B cell (primary cell): ENCODE measurements around the gene SLC35A3. TPM values are rescaled to one million over a fixed set of nuclear protein-coding genes. Genes with fewer than 3 reads are reported as not detected.

Experiments used
- ATAC-seq: fragments of 200-7000 bp; cut with Tn5 transposase; one replicate; pipeline ENCODE4 v1.10.0; 2021; ENCODE audit warnings: low read depth, mild to moderate bottlenecking, moderate number of reproducible peaks, moderate library complexity
- CTCF ChIA-PET: fragments of 350-600 bp; sonication (Branson Sonifier 250); formaldehyde crosslinking; loops from one replicate; lab custom pipeline; 2021; ENCODE audit warnings: antibody characterized with exemption, inconsistent platforms; lab: Charles Lee
- POLR2A ChIA-PET: fragments of 350-600 bp; sonication (Branson Sonifier 250); formaldehyde crosslinking; loops from one replicate; lab custom pipeline; 2021; ENCODE audit warnings: antibody characterized with exemption; lab: Charles Lee
- DNase-seq: peaks from one replicate; pipeline ENCODE4 v3.0.0; 2013
- H2AFZ ChIP-seq: 2 replicates; pipeline ENCODE4 v1.6.1; 2012; ENCODE audit warnings: mild to moderate bottlenecking, low read depth, low read length; ENCODE audit not compliant: insufficient read depth, poor library complexity, severe bottlenecking
- H3K27ac ChIP-seq, 2 donors: 1 replicate in 1 of 2; 2 replicates in 1 of 2; pipeline ENCODE4 v1.5.1; 2012 to 2013; ENCODE audit warnings: low read length in 2 of 2, mild to moderate bottlenecking in 2 of 2, moderate library complexity in 1 of 2
- H3K27me3 ChIP-seq, 4 experiments: fragments of 200-600 bp in 1 of 4; sonication (generic) in 1 of 4; replicated peaks in 1 of 4; 1 replicate in 2 of 4; 2 replicates in 2 of 4; pipeline versions ENCODE4 v1.6.1 to v1.7.0; 2013 to 2016; ENCODE audit warnings: low read length in 3 of 4, mild to moderate bottlenecking in 2 of 4, mixed read lengths in 1 of 4, moderate library complexity in 1 of 4; ENCODE audit not compliant: insufficient read depth in 4 of 4, control insufficient read depth in 3 of 4; ENCODE audit errors: control extremely low read depth in 1 of 4
- H3K36me3 ChIP-seq, 2 experiments: replicated peaks in 1 of 2; 1 replicate in 1 of 2; 2 replicates in 1 of 2; pipeline versions ENCODE4 v1.6.1 to v1.7.1; 2013; ENCODE audit warnings: low read length in 1 of 2; ENCODE audit not compliant: insufficient read depth in 2 of 2, control insufficient read depth in 1 of 2; ENCODE audit errors: control extremely low read depth in 1 of 2, extremely low read depth in 1 of 2
- H3K4me1 ChIP-seq, 2 donors: fragments of 200-600 bp in 1 of 2; sonication (generic) in 1 of 2; 1 replicate in 1 of 2; 2 replicates in 1 of 2; pipeline versions ENCODE4 v1.5.1 to v1.6.1; 2013 to 2017; ENCODE audit warnings: low read length in 2 of 2; ENCODE audit not compliant: control insufficient read depth in 2 of 2, insufficient read depth in 2 of 2
- H3K4me2 ChIP-seq: replicated peaks from 2 replicates; pipeline ENCODE3; 2012; ENCODE audit warnings: mild to moderate bottlenecking, low read depth, low read length; ENCODE audit not compliant: poor library complexity, severe bottlenecking
- H3K4me3 ChIP-seq, 5 experiments: fragments of 200-600 bp in 1 of 5; sonication (generic) in 1 of 5; 1 replicate in 3 of 5; 2 replicates in 2 of 5; pipeline versions ENCODE4 v1.5.1 to v1.7.0; 2011 to 2016; ENCODE audit warnings: low read length in 4 of 5, mild to moderate bottlenecking in 4 of 5, low read depth in 2 of 5, control low read depth in 1 of 5, moderate library complexity in 1 of 5; ENCODE audit not compliant: insufficient read depth in 1 of 5; ENCODE audit errors: control extremely low read depth in 1 of 5, extremely low read depth in 1 of 5
- H3K79me2 ChIP-seq: fragments of 200-600 bp; sonication (generic); one replicate; pipeline ENCODE4 v1.6.0; 2016; ENCODE audit warnings: low read length; ENCODE audit not compliant: control insufficient read depth, insufficient read depth
- H3K9ac ChIP-seq: fragments of 200-600 bp; sonication (generic); 2 replicates; pipeline ENCODE4 v1.6.1; 2017; ENCODE audit warnings: mild to moderate bottlenecking, low read length, moderate library complexity
- H3K9me3 ChIP-seq, 3 donors: one replicate each; pipeline versions ENCODE4 v1.6.1 to v1.7.1; 2013; ENCODE audit warnings: low read length in 2 of 3; ENCODE audit not compliant: control insufficient read depth in 2 of 3, insufficient read depth in 1 of 3; ENCODE audit errors: control extremely low read depth in 1 of 3
- H4K20me1 ChIP-seq: 2 replicates; pipeline ENCODE4 v1.6.0; 2012; ENCODE audit warnings: mild to moderate bottlenecking, low read length; ENCODE audit not compliant: insufficient read depth, control insufficient read depth, poor library complexity, severe bottlenecking
- H3K27ac Mint-ChIP-seq: one replicate; pipeline ENCODE4 v1.8.0; 2021; ENCODE audit warnings: mixed read lengths
- H3K27me3 Mint-ChIP-seq: one replicate; pipeline ENCODE4 v1.8.0; 2021; ENCODE audit warnings: mixed read lengths
- H3K4me1 Mint-ChIP-seq: one replicate; pipeline ENCODE4 v1.8.0; 2021; ENCODE audit warnings: mixed read lengths
- H3K4me3 Mint-ChIP-seq: one replicate; pipeline ENCODE4 v1.8.0; 2021; ENCODE audit warnings: mixed read lengths
- H3K9me3 Mint-ChIP-seq: one replicate; pipeline ENCODE4 v1.8.0; 2022; ENCODE audit warnings: mixed read lengths; ENCODE audit not compliant: insufficient read depth
- CTCF ChIP-seq: fragments of 200-600 bp; IDR thresholded peaks from one replicate; pipeline ENCODE4 v1.8.0; 2022; ENCODE audit warnings: antibody characterized with exemption, mild to moderate bottlenecking
- EZH2 ChIP-seq: IDR thresholded peaks from 2 replicates; pipeline ENCODE4 v1.6.1; 2012; ENCODE audit warnings: borderline replicate concordance, low read depth, mild to moderate bottlenecking, moderate library complexity, low read length; ENCODE audit not compliant: insufficient read depth, poor library complexity, severe bottlenecking
- WGBS: methylation state at CpG from one replicate; pipeline ENCODE4 v1.1.5; 2013; ENCODE audit warnings: missing lambda C conversion rate; ENCODE audit not compliant: insufficient coverage; 5-methylcytosine and 5-hydroxymethylcytosine counted together
- intact Hi-C: fragments of 100-400 bp; cut with micrococcal nuclease; formaldehyde crosslinking; loops from one replicate; pipeline ENCODE4 v1.10.0; 2022
- polyA plus RNA-seq: library from polyadenylated mRNA; depleted of rRNA; stranded (reverse); fragments of >200 nt; gene quantifications from 2 replicates; pipeline ENCODE4 v1.2.3, GENCODE V29; 2012
- total RNA-seq, 2 donors: library from RNA; stranded (reverse); fragments of 120-200 nt in 1 of 2; gene quantifications; 1 replicate in 1 of 2; 2 replicates in 1 of 2; pipeline versions ENCODE4 v1.2.3 to v1.2.4, GENCODE V29; 2013 to 2022

Gene SLC35A3
- total and polyA plus RNA-seq, 2 donors (not counting 1 experiment from before 2014, with no cell fraction given): 10.7 to 30.2 TPM

DNA sequence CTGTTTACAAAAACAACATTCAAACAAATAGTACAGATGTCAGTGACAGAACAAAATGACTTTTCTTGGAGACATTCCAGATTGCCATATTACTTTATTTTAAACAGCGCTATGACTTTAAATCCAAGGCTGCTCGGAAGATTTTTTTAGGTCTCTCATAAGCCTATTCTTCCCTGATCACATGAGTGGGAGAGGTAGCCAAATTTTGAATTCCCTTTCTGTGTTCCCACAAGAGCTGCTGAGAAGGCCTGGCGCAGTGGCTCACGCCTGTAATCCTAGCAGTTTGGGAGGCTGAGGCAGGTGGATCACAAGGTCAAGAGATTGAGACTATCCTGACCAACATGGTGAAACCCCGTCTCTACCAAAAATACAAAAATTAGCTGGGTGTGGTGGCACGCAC, 53.7 kb downstream of the SLC35A3 start:
- H3K27ac ChIP-seq: no peak overlapping the region
- no peak for DNase-seq
- Mint-ChIP-seq H3K4me3 (no peak overlapping the region), H3K9me3 (no peaks in the 10 kb centered on the region), H3K27me3 (no peaks in the 10 kb centered on the region), H3K4me1 (no peaks in the 10 kb centered on the region), H3K27ac (no peak overlapping the region)
- ChIA-PET POLR2A (no interaction called here), CTCF (no interaction called here)
- WGBS: 100% methylated on average over 1 of the region's 6 CpGs
- no peak overlapping the region for H3K4me2 ChIP-seq
- intact Hi-C loops: no loop called here
- no peaks in the 10 kb centered on the region for H3K79me2 ChIP-seq
- H3K27me3 ChIP-seq: no peaks in the 10 kb centered on the region
- no peak overlapping the region for H3K9ac ChIP-seq
- H2AFZ ChIP-seq: no peak overlapping the region
- H3K4me1 ChIP-seq: no peaks in the 10 kb centered on the region
- peaks cover 1 to 12% of the 10 kb centered on the region in 2 experiments for H3K36me3 ChIP-seq
- TF ChIP-seq EZH2: no peak
- no peak for TF ChIP-seq CTCF
- no peaks in the 10 kb centered on the region for H4K20me1 ChIP-seq
- ATAC-seq: no peak
- no peak overlapping the region for H3K4me3 ChIP-seq
- H3K9me3 ChIP-seq: no peaks in the 10 kb centered on the region

- WGBS: 100% methylated on average over 1 of the region's 1 CpG
- Histone ChIP-seq H3K4me2 (no peak overlapping the region), H3K4me1 (no peaks in the 10 kb centered on the region), H3K36me3 (no peaks in the 10 kb centered on the region), H3K27ac (no peak overlapping the region), H3K79me2 (no peaks in the 10 kb centered on the region), H2AFZ (no peak overlapping the region), H3K27me3 (no peaks in the 10 kb centered on the region), H3K9me3 (no peaks in the 10 kb centered on the region), H3K9ac (no peak overlapping the region), H4K20me1 (no peaks in the 10 kb centered on the region), H3K4me3 (no peak overlapping the region)
- H3K27me3 Mint-ChIP-seq: no peaks in the 10 kb centered on the region
- POLR2A ChIA-PET: no interaction called here
- DNase-seq (no peak), ATAC-seq (no peak)
- H3K4me1 Mint-ChIP-seq: no peaks in the 10 kb centered on the region
- H3K27ac Mint-ChIP-seq: no peak overlapping the region
- CTCF ChIA-PET: no interaction called here
- TF ChIP-seq CTCF: no peak
- no peak for TF ChIP-seq EZH2
- H3K9me3 Mint-ChIP-seq: no peaks in the 10 kb centered on the region
- intact Hi-C loops: no loop called here
- H3K4me3 Mint-ChIP-seq: no peak overlapping the region
Observed at GRCh38 chr1:100027212-100027611, 57.4 kb downstream of the SLC35A3 start.
